KOPT-K1 (cell line): ENCODE results near the gene NHLRC3.
A peak's percentile ranks its signal among the peaks of the same experiment; 100 is the strongest.

Experiments used
- H3K27ac ChIP-seq: fragments of 200-600 bp; sonication (generic); 2 replicates; pipeline ENCODE4 v1.5.1; 2016; ENCODE audit warnings: antibody characterized with exemption, mild to moderate bottlenecking, low read depth, low read length; ENCODE audit not compliant: poor library complexity, severe bottlenecking
- H3K36me3 ChIP-seq: fragments of 200-600 bp; sonication (generic); 2 replicates; pipeline ENCODE4 v1.5.1; 2017; ENCODE audit warnings: antibody characterized with exemption, mild to moderate bottlenecking, low read length, moderate library complexity; ENCODE audit not compliant: insufficient read depth
- H3K9me3 ChIP-seq: fragments of 200-600 bp; sonication (generic); 2 replicates; pipeline ENCODE4 v1.5.1; 2017; ENCODE audit warnings: antibody characterized with exemption, low read length, mild to moderate bottlenecking; ENCODE audit not compliant: insufficient read depth, poor library complexity, severe bottlenecking

NHLRC3 gene

GRCh38 chr13:39035204-39035603 is 3.1 kb upstream of the NHLRC3 start:
- Histone ChIP-seq H3K27ac (no peak overlapping the region), H3K36me3 (peaks cover 29% of the 10 kb centered on the region), H3K9me3 (no peaks in the 10 kb centered on the region)

GRCh38 chr13:39035799-39036198 is 2.5 kb upstream of the NHLRC3 start:
- H3K9me3 ChIP-seq, result no peaks in the 10 kb centered on the region
- peaks cover 29% of the 10 kb centered on the region for H3K36me3 ChIP-seq
- H3K27ac ChIP-seq, result peak overlapping the region; percentile 88

- Histone ChIP-seq H3K36me3 (peaks cover 25% of the 10 kb centered on the region), H3K9me3 (no peaks in the 10 kb centered on the region), H3K27ac (peak overlapping the region; percentile 88)
Observed at GRCh38 chr13:39036212-39036611, 2.0 kb upstream of the NHLRC3 start.

- Histone ChIP-seq H3K9me3 (no peaks in the 10 kb centered on the region), H3K36me3 (peaks cover 26% of the 10 kb centered on the region), H3K27ac (peak overlapping the region; percentile 88)
Observed at GRCh38 chr13:39037410-39037879, 811 bp upstream of the NHLRC3 start.

GRCh38 chr13:39038569-39039030 is 344 bp downstream of the NHLRC3 start:
- H3K36me3 ChIP-seq, result peaks cover 37% of the 10 kb centered on the region
- peak overlapping the region; percentile 88 for H3K27ac ChIP-seq
- H3K9me3 ChIP-seq, result no peaks in the 10 kb centered on the region

- peaks cover 37% of the 10 kb centered on the region for H3K36me3 ChIP-seq
- no peaks in the 10 kb centered on the region for H3K9me3 ChIP-seq
- peak overlapping the region; percentile 88 for H3K27ac ChIP-seq
Observed at GRCh38 chr13:39039041-39039440, 785 bp downstream of the NHLRC3 start.

- Histone ChIP-seq H3K36me3 (peaks cover 45% of the 10 kb centered on the region), H3K27ac (no peak overlapping the region), H3K9me3 (no peaks in the 10 kb centered on the region)
Observed at GRCh38 chr13:39040206-39040605, 1.9 kb downstream of the NHLRC3 start.

GRCh38 chr13:39044536-39044935 is 6.3 kb downstream of the NHLRC3 start:
- no peak overlapping the region for H3K27ac ChIP-seq
- H3K36me3 ChIP-seq, result peaks cover 81% of the 10 kb centered on the region
- H3K9me3 ChIP-seq, result no peaks in the 10 kb centered on the region

GRCh38 chr13:39047560-39047959 is 9.3 kb downstream of the NHLRC3 start:
- peaks cover 72% of the 10 kb centered on the region for H3K36me3 ChIP-seq
- no peaks in the 10 kb centered on the region for H3K9me3 ChIP-seq
- H3K27ac ChIP-seq, result no peak overlapping the region

- no peak overlapping the region for H3K27ac ChIP-seq
- H3K36me3 ChIP-seq, result peaks cover 73% of the 10 kb centered on the region
Observed at GRCh38 chr13:39048806-39049205, 10.6 kb downstream of the NHLRC3 start.

GRCh38 chr13:39049274-39049673 is 11.0 kb downstream of the NHLRC3 start:
- Histone ChIP-seq H3K9me3 (no peaks in the 10 kb centered on the region), H3K36me3 (peaks cover 73% of the 10 kb centered on the region), H3K27ac (no peak overlapping the region)

More at GRCh38 chr13:39048806-39049205, 10.6 kb downstream of the NHLRC3 start:
- H3K9me3 ChIP-seq, result no peaks in the 10 kb centered on the region

- no peaks in the 10 kb centered on the region for H3K9me3 ChIP-seq
- H3K36me3 ChIP-seq, result peaks cover 64% of the 10 kb centered on the region
- no peak overlapping the region for H3K27ac ChIP-seq
Observed at GRCh38 chr13:39051157-39051556, 12.9 kb downstream of the NHLRC3 start.

- Histone ChIP-seq H3K9me3 (no peaks in the 10 kb centered on the region), H3K27ac (no peak overlapping the region), H3K36me3 (peaks cover 54% of the 10 kb centered on the region)
Observed at GRCh38 chr13:39052944-39053343, 14.7 kb downstream of the NHLRC3 start.

GRCh38 chr13:39054112-39054511 is 15.9 kb downstream of the NHLRC3 start:
- Histone ChIP-seq H3K36me3 (peaks cover 42% of the 10 kb centered on the region), H3K27ac (no peak overlapping the region), H3K9me3 (no peaks in the 10 kb centered on the region)

GRCh38 chr13:39056018-39056417 is 17.8 kb downstream of the NHLRC3 start:
- Histone ChIP-seq H3K27ac (no peak overlapping the region), H3K9me3 (no peaks in the 10 kb centered on the region), H3K36me3 (peaks cover 34% of the 10 kb centered on the region)

GRCh38 chr13:39058040-39058439 is 19.8 kb downstream of the NHLRC3 start:
- H3K9me3 ChIP-seq, result no peaks in the 10 kb centered on the region
- no peak overlapping the region for H3K27ac ChIP-seq
- H3K36me3 ChIP-seq, result peaks cover 29% of the 10 kb centered on the region
